SK-N-SH (cell line): ENCODE data around the gene CTDSPL2. TPM values are rescaled to one million over a fixed set of nuclear protein-coding genes. Genes with fewer than 3 reads are reported as not detected.
A peak's percentile ranks its signal among the peaks of the same experiment; 100 is the strongest.
"Not testable (repeated sequence)": the region's sequence is repeated elsewhere in the genome, so short reads cannot be mapped to it uniquely, and the experiment has no call there.

Experiments used
- CTCF ChIA-PET: fragments of 300-600, 350-600 bp; formaldehyde crosslinking; extraction: SDS; loops from one replicate; lab custom pipeline; 2021; lab: Yijun Ruan, JAX
- POLR2A ChIA-PET: fragments of 350-600 bp; sonication (Branson Sonifier 250); formaldehyde crosslinking; extraction: SDS; loops from one replicate; lab custom pipeline; 2020; ENCODE audit warnings: antibody characterized with exemption, inconsistent platforms; lab: Yijun Ruan, JAX
- DNase-seq: peaks from one replicate; pipeline ENCODE4 v3.0.0; 2012
- H2AFZ ChIP-seq: fragments of 200-600 bp; sonication (generic); 2 replicates; pipeline ENCODE4 v1.8.1; 2016; ENCODE audit warnings: antibody characterized with exemption, mild to moderate bottlenecking, low read depth
- H3F3A ChIP-seq: fragments of 200-600 bp; sonication (generic); replicated peaks from 2 replicates; pipeline ENCODE3; 2016; ENCODE audit warnings: antibody characterized with exemption, mild to moderate bottlenecking; ENCODE audit not compliant: insufficient read depth
- H3K27ac ChIP-seq, 2 experiments: fragments of 200-500 bp in 1 of 2; fragments of 200-600 bp in 1 of 2; sonication (Bioruptor generic) in 1 of 2; sonication (generic), shearing (Covaris generic) in 1 of 2; 2 replicates each; pipeline versions ENCODE4 v1.5.1 to v1.6.1; 2014 to 2016; ENCODE audit warnings: low read depth in 2 of 2, inconsistent platforms in 1 of 2, low read length in 1 of 2, mild to moderate bottlenecking in 1 of 2, mixed read lengths in 1 of 2
- H3K27me3 ChIP-seq: fragments of 200-600 bp; sonication (generic), shearing (Covaris generic); 2 replicates; pipeline ENCODE4 v1.6.1; 2016; ENCODE audit warnings: mixed run types; ENCODE audit not compliant: insufficient read depth
- H3K36me3 ChIP-seq, 2 experiments: fragments of 200-500 bp in 1 of 2; fragments of 200-600 bp in 1 of 2; sonication (Bioruptor generic) in 1 of 2; sonication (generic) in 1 of 2; replicated peaks in 1 of 2; 2 replicates each; pipeline versions ENCODE3 to v1.5.1; 2014 to 2016; ENCODE audit warnings: low read length in 1 of 2, mild to moderate bottlenecking in 1 of 2; ENCODE audit not compliant: insufficient read depth in 2 of 2, control insufficient read depth in 1 of 2
- H3K4me1 ChIP-seq, 2 experiments: fragments of 200-500 bp in 1 of 2; fragments of 200-600 bp in 1 of 2; sonication (Bioruptor generic) in 1 of 2; sonication (generic), shearing (Covaris generic) in 1 of 2; 2 replicates each; pipeline versions ENCODE4 v1.5.1 to v1.6.1; 2014 to 2016; ENCODE audit warnings: low read depth in 1 of 2, low read length in 1 of 2, mixed run types in 1 of 2; ENCODE audit not compliant: insufficient read depth in 2 of 2, control insufficient read depth in 1 of 2
- H3K4me2 ChIP-seq: fragments of 200-600 bp; sonication (generic), shearing (Covaris generic); 2 replicates; pipeline ENCODE4 v1.6.1; 2017; ENCODE audit warnings: mixed run types
- H3K4me3 ChIP-seq, 2 experiments: fragments of 200-500 bp in 1 of 2; fragments of 200-600 bp in 1 of 2; sonication (Bioruptor generic) in 1 of 2; sonication (generic), shearing (Covaris generic) in 1 of 2; 2 replicates each; pipeline versions ENCODE4 v1.5.1 to v1.8.1; 2014 to 2016; ENCODE audit warnings: low read depth in 2 of 2, inconsistent platforms in 1 of 2, low read length in 1 of 2, mild to moderate bottlenecking in 1 of 2, mixed read lengths in 1 of 2, moderate library complexity in 1 of 2
- H3K79me2 ChIP-seq: fragments of 200-600 bp; sonication (generic); 2 replicates; pipeline ENCODE4 v1.8.1; 2017; ENCODE audit warnings: mild to moderate bottlenecking; ENCODE audit not compliant: insufficient read depth
- H3K9ac ChIP-seq: fragments of 200-600 bp; sonication (generic); 2 replicates; pipeline ENCODE4 v1.6.1; 2017; ENCODE audit warnings: mixed run types
- H3K9me2 ChIP-seq: fragments of 200-600 bp; sonication (generic); 2 replicates; pipeline ENCODE4 v1.6.1; 2017; ENCODE audit warnings: mixed run types
- H3K9me3 ChIP-seq: fragments of 200-600 bp; sonication (generic); 2 replicates; pipeline ENCODE4 v1.6.1; 2017; ENCODE audit warnings: mixed run types, mild to moderate bottlenecking, moderate library complexity
- H4K20me1 ChIP-seq: fragments of 200-600 bp; sonication (generic); 2 replicates; pipeline ENCODE4 v1.6.1; 2017; ENCODE audit warnings: mild to moderate bottlenecking, mixed run types; ENCODE audit not compliant: insufficient read depth
- CTCF ChIP-seq: fragments of 200-600 bp; sonication (generic); IDR thresholded peaks from 2 replicates; pipeline ENCODE4 v1.6.1; 2017; ENCODE audit warnings: antibody characterized with exemption, mild to moderate bottlenecking, moderate library complexity
- FOXJ3 ChIP-seq: sonication (generic); formaldehyde crosslinking; IDR thresholded peaks from 2 replicates; pipeline ENCODE4 v1.5.1; 2020; ENCODE audit warnings: mild to moderate bottlenecking, missing genetic modification reagents
- FOXM1 ChIP-seq: IDR thresholded peaks from 2 replicates; pipeline ENCODE4 v1.4.0; 2012; ENCODE audit warnings: low read depth, mild to moderate bottlenecking
- JUND ChIP-seq: IDR thresholded peaks from 2 replicates; pipeline ENCODE4 v1.4.0; 2012
- MAX ChIP-seq: IDR thresholded peaks from 2 replicates; pipeline ENCODE4 v1.4.0; 2012; ENCODE audit warnings: low read depth
- MEF2A ChIP-seq: IDR thresholded peaks from 2 replicates; pipeline ENCODE4 v1.4.0; 2012; ENCODE audit warnings: low read depth, borderline replicate concordance
- RAD21 ChIP-seq: IDR thresholded peaks from 2 replicates; pipeline ENCODE4 v1.6.1; 2012; ENCODE audit warnings: mild to moderate bottlenecking, low read length
- RCOR1 ChIP-seq: fragments of 150-350 bp; IDR thresholded peaks from 2 replicates; pipeline ENCODE4 v1.6.1; 2017; ENCODE audit warnings: antibody characterized with exemption, low read length
- TEAD4 ChIP-seq: IDR thresholded peaks from 2 replicates; pipeline ENCODE4 v1.4.0; 2012; ENCODE audit warnings: mild to moderate bottlenecking, borderline replicate concordance; ENCODE audit not compliant: insufficient read depth
- WGBS: methylation state at CpG from one replicate; pipeline ENCODE4 v1.1.6; 2017; ENCODE audit warnings: low lambda C conversion rate; 5-methylcytosine and 5-hydroxymethylcytosine counted together
- polyA plus RNA-seq, 3 experiments: library from polyadenylated mRNA; depleted of rRNA; stranded (reverse); fragments of >200 nt; gene quantifications; 2 replicates each; pipeline ENCODE4 v1.2.3, GENCODE V29; 2012

Gene CTDSPL2
- polyA plus RNA-seq, 1 of the 3 experiments (the other 2 are of a cell fraction): 9.0 TPM

- H2AFZ ChIP-seq: no peak overlapping the region
- peaks cover 20% of the 10 kb centered on the region for H3F3A ChIP-seq
- no peaks in the 10 kb centered on the region for H3K27me3 ChIP-seq
- no peak overlapping the region for H3K27ac ChIP-seq
- H3K4me2 ChIP-seq: no peak overlapping the region
- H3K4me1 ChIP-seq: peaks cover 0 to 8% of the 10 kb centered on the region in 2 experiments; a peak in 1 of 4 replicates
- H3K9ac ChIP-seq: no peak overlapping the region
- H4K20me1 ChIP-seq: no peaks in the 10 kb centered on the region
- DNase-seq: no peak
- TF ChIP-seq TEAD4 (no peak), CTCF (no peak), MEF2A (no peak), FOXJ3 (no peak), JUND (0 out of 2 replicates have a peak, but pooled peaks have one; percentile 3), RCOR1 (no peak), RAD21 (no peak), FOXM1 (no peak)
- H3K36me3 ChIP-seq: peaks cover 22 to 34% of the 10 kb centered on the region in 2 experiments
- CTCF ChIA-PET: interaction anchor here (0.7 kb wide), 1 partner anchor 15 kb away, joined by 4 read pairs; no protein-coding TSS in a partner anchor
- peaks cover 8% of the 10 kb centered on the region for H3K79me2 ChIP-seq
- WGBS: 97% methylated on average over 3 of the region's 3 CpGs
- no peaks in the 10 kb centered on the region for H3K9me2 ChIP-seq
- no peaks in the 10 kb centered on the region for H3K9me3 ChIP-seq
- no peak overlapping the region for H3K4me3 ChIP-seq
- POLR2A ChIA-PET: no interaction called here
Observed at GRCh38 chr15:44530653-44531052, 103.2 kb downstream of the CTDSPL2 start.

- H3K9me3 ChIP-seq, H3K4me2 ChIP-seq, H3K27me3 ChIP-seq, POLR2A ChIA-PET, H3K27ac ChIP-seq, DNase-seq, H2AFZ ChIP-seq, H3K9me2 ChIP-seq, H3K9ac ChIP-seq, H4K20me1 ChIP-seq, H3K4me3 ChIP-seq: not testable (repeated sequence)
- CTCF ChIA-PET: interaction anchor here (1.1 to 1.4 kb wide), 2 partner anchors 9 to 12 kb away, joined by 3 to 5 read pairs; no protein-coding TSS in a partner anchor
- 93% methylated on average over 5 of the region's 5 CpGs for WGBS
- Histone ChIP-seq H3K79me2 (peaks cover 15% of the 10 kb centered on the region), H3K4me1 (peaks cover 0 to 11% of the 10 kb centered on the region in 2 experiments; a peak in 1 of 4 replicates), H3K36me3 (peaks cover 16 to 21% of the 10 kb centered on the region in 2 experiments), H3F3A (peaks cover 26% of the 10 kb centered on the region)
Observed at GRCh38 chr15:44532275-44532674, 104.8 kb downstream of the CTDSPL2 start.

GRCh38 chr15:44532689-44533088 lies 105.3 kb downstream of the CTDSPL2 start:
- peaks cover 12 to 17% of the 10 kb centered on the region in 2 experiments for H3K36me3 ChIP-seq
- no peaks in the 10 kb centered on the region for H4K20me1 ChIP-seq
- no peak for DNase-seq
- peaks cover 26% of the 10 kb centered on the region for H3F3A ChIP-seq
- ChIA-PET CTCF (interaction anchor here (1.1 to 1.4 kb wide), 2 partner anchors 9 to 12 kb away, joined by 3 to 5 read pairs; no protein-coding TSS in a partner anchor), POLR2A (no interaction called here)
- H3K4me1 ChIP-seq: peaks cover 0 to 11% of the 10 kb centered on the region in 2 experiments; a peak in 1 of 4 replicates
- no peaks in the 10 kb centered on the region for H3K27me3 ChIP-seq
- no peaks in the 10 kb centered on the region for H3K9me3 ChIP-seq
- H3K79me2 ChIP-seq: peaks cover 19% of the 10 kb centered on the region
- no peak overlapping the region for H3K4me2 ChIP-seq
- no peak overlapping the region for H3K4me3 ChIP-seq
- no peaks in the 10 kb centered on the region for H3K9me2 ChIP-seq
- 100% methylated on average over 3 of the region's 3 CpGs for WGBS
- TF ChIP-seq CTCF: peak; percentile 35; the same call in 1 of the 2 replicates
- no peak for TF ChIP-seq MAX
- no peak overlapping the region for H3K9ac ChIP-seq
- H2AFZ ChIP-seq: no peak overlapping the region
- H3K27ac ChIP-seq: no peak overlapping the region
